GM21825 (cell line): ENCODE data around the gene TGIF1.
"Not testable (repeated sequence)": the region's sequence is repeated elsewhere in the genome, so short reads cannot be mapped to it uniquely, and the experiment has no call there.

Experiments
- ATAC-seq: cut with Tn5 transposase; IDR thresholded peaks from one replicate; pipeline ENCODE4 v1.9.1; 2021; ENCODE audit warnings: mild to moderate bottlenecking, moderate library complexity; ENCODE audit not compliant: unreplicated experiment

Gene TGIF1

DNA sequence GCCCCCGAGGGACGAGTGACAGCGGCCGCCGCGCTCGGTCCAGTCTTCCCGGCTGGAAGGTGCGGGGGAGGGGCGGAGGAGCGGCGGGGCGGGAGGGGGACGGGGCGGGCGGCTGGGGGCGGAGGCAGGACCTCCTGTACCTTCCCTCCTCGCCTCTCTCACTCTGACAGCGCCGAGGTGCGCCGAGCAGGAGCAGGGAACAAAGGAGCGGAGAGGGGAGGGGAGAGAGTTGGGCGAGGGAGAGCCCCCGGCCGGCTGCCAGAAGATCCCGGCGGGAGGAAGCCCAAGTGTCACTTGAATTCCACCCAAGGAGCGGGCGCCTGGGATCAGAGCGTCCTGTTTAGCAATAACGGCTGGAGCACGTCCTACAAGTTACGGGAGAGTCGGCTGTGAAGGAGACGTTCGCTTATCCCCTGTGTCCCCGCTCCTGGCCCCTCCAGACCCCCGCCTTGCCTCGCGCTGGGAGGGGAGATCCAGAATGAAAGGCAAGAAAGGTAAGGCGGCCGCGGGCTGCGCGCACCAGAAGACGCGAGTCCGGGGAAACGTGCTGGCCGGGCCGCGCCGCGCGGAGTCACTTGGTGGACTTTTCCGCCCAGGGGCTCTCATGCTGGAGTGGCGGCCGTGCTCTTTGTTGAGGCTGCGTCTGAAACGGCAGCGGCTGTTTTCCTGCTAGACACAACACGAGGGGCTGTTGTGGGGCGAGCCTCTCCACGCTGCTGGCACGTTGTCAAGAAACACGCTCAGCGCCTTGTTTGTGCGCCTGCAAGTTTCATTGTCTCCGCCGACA lies at the start of gene TGIF1:
TGIF1 (plus strand) TSS at position 161 of the 787 bp plus-strand sequence; CDS start at position 479, 318 bp downstream.
- no peak for ATAC-seq

DNA sequence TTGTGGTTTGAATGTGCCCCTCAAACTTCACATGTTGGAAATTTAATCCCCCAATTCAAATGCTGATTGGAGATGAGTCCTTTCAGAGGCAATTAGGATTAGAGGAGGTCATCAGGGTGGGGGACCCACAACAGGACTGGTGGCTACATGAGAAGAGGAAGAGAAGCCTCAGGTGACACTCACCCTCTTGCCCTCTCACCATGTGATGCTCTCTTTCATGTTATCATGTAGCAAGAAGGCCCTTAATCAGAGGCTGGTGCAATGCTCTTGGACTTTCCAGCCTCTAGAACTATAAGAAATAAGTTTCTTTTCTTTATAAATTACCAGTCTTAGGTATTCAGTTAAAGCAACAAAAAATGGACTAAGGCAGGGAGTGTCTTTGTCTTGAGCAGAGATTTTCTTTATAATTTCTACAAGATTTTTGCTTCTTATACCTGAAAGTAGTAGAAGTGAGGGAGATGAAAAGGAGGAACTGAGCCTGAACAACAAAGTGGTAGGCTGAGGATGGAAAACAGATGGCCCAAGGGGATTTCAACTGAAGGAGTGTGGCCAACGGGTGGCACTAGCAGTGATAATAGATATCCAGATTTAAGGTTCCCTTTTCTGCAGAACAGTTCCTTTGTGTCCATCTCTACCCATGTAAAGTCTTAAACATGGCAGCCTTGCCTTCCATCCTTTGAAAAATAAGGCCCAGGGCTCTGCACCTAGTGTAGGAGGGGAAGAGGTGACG lies 49.2 kb upstream of the TGIF1 start:
- ATAC-seq = no peak

- peak; percentile 88 for ATAC-seq
These were observed 48.0 kb upstream of the TGIF1 start for GRCh38 chr18:3401669-3402620.

DNA sequence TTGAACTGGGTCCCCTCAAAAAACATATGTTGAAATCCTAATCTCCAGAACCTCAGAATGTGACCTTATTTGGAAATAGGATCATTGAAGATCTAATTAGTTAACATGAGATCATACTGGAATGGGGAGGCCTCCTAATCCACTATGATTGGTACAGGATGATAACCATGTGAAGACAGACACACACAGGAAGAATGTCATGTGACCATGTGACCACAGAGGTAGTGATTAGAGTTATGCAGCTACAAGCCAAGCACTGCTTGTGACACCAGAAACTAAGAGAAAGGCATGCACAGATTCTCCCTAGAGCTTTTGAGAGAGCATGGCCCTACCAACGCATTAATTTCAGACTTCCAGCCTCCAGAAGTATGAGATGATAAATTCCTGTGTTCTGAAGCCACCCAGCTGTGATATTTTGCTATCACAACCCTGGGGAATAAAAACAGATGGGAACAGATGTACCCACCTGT lies 47.0 kb upstream of the TGIF1 start:
- no peak for ATAC-seq

DNA sequence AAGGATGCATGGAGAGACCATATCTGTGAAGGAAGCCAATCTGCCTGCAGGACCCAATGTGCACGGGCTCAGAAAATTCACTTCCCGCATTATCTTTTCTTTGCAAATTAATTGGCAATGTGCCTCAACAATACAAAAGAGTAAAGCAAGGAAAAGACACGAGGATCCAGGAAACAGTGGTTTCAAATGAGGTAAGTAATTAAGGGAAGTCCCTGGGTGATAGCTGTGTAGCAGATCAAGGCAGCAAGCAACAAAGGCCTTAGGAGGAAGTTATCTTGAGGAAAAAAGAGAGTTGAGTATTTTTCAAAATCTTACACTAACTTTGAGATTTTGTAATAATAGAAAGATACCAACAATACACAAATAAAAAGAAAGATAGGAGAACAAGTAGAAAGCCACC lies 44.3 kb upstream of the TGIF1 start:
- ATAC-seq = no peak

DNA sequence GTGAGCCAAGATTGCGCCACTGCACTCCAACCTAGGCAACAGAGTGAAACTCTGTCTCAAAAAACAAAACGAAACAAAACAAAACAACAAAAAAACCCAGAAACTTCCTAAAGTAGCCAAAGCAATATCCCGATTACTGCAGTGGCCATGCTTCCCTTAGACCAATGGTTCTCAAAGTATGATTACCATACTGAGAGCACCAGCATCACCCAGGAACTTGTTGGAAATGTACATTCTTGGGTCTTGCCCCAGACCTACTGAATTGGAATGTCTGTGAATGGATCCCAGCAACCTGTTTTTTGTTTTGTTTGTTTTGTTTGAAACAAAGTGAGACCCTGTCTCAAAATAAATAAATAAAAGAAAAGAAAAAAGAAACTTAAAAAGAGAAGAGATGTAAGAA lies 41.9 kb upstream of the TGIF1 start:
- ATAC-seq = no peak

DNA sequence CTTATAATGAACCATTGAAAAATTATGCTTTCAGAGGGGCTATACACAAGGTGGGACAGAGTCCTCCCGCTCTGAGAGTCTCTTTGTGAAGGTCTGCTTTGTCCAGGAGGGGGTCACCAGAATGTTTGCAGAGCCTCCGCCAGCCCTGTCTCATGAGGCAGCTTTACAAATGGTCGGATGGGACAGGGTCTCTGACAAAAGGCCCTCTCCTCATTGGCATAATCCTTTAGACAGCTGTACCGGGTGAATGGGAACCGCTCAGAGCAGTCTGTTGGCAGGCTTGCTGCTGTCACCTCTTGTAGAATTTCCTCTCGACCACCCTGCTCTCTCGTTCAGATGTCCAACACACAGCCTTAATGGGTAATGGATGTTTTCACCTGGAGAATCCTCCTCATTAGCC lies 40.2 kb upstream of the TGIF1 start:
- ATAC-seq = no peak

GRCh38 chr18:3410273-3410672 lies 39.7 kb upstream of the TGIF1 start:
- ATAC-seq = no peak

GRCh38 chr18:3410876-3411275 lies 39.1 kb upstream of the TGIF1 start:
- ATAC-seq = not testable (repeated sequence)

DNA sequence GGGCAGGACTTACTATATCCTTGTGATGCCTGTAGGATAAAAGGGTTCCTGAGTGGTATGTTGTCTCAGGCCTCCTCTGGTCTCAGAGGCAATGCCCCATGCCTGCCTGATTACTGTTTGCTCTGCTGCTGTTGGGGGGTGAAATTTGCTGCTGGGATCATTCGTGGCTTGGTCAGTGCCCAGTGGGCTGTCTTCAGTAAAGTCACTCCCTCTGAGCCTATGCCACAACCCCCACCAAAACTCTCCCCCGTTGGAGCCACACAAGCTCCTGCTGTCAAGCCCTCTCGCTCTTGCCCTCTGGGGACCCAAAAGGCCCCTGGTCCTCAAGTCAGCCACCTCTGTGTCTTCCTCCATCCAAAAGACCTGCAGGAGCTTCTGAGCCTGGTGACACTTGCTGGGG lies 38.6 kb upstream of the TGIF1 start:
- ATAC-seq = no peak

GRCh38 chr18:3411854-3412268 lies 38.1 kb upstream of the TGIF1 start:
- no peak for ATAC-seq

GRCh38 chr18:3412528-3412927 lies 37.4 kb upstream of the TGIF1 start:
- ATAC-seq = not testable (repeated sequence)

DNA sequence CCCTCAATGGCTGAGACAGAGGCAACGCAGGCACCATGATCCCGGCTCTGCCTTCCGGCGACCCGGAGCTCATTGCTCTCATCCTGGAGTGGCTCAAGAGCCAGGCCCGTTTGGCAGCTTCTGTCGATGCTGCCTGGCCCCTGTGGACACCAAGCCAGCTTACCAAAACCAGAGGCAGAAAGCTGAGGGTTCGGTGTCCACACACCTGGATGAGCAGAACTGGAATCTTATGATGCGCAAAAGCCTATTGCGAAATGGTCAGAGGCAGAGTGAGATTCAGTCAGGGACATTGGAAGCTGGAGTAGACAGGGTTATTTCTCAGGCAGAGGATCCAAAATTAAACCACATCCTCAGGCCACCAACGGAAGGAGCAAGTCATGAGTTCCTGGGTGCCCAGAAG lies 34.9 kb upstream of the TGIF1 start:
- ATAC-seq = no peak

- no peak for ATAC-seq
These were observed 31.9 kb upstream of the TGIF1 start for GRCh38 chr18:3418083-3418482.

- no peak for ATAC-seq
These were observed 29.1 kb upstream of the TGIF1 start for GRCh38 chr18:3420919-3421279.

DNA sequence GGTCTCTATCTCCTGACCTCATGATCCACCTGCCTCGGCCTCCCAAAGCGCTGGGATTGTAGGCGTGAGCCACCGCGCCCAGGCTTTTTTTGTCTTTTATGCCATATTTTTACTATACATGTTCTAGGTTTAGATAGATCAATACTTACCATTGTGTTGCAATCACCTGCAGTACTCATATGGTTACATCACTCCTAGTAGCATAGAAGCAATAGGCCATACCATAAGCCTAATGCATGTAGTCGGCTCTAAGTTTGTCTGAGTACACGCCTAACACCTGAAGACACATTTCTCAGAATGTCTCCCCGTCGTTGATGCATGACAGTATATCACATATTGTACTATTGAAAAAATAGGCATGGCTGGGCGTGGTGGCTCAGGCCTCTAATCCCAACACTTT lies 27.1 kb upstream of the TGIF1 start:
- no peak for ATAC-seq

GRCh38 chr18:3424280-3424890 lies 25.6 kb upstream of the TGIF1 start:
- ATAC-seq = no peak

GRCh38 chr18:3425030-3425429 lies 24.9 kb upstream of the TGIF1 start:
- ATAC-seq = no peak

- no peak for ATAC-seq
These were observed 24.5 kb upstream of the TGIF1 start for GRCh38 chr18:3425446-3425845.

GRCh38 chr18:3426074-3426473 lies 23.9 kb upstream of the TGIF1 start:
- ATAC-seq = no peak

GRCh38 chr18:3427944-3428343 lies 22.0 kb upstream of the TGIF1 start:
- ATAC-seq = no peak
